ENCODE results near the gene CLEC9A. TPM values are rescaled to one million over a fixed set of nuclear protein-coding genes. Genes with fewer than 3 reads are reported as not detected.

The CLEC9A gene
- total RNA-seq, 8 experiments from 2014 or later, result 0.13 to 0.93 (median 0.39) TPM; not detected in 4

- Histone ChIP-seq H3K27ac (no peak overlapping the region), H3K4me3 (no peak overlapping the region), H3K4me1 (replicated peaks in 1 of 2) (no peaks in the 10 kb centered on the region)
- WGBS, 10 experiments, result 0 to 54% (median 22%) methylated on average over 1 to 3 of the region's 3 CpGs; no CpG with 5 or more reads in 1 of the 10 experiments
- in situ Hi-C loops (cut with MboI; ENCODE audit: low pct_unique_long_range_greater_than_20kb in 2 of 9, low sequenced_read_pairs in 9 of 9, unreplicated experiment in 9 of 9), result no loop called here
- no peak for ATAC-seq (replicated peaks in 6 of 8)
Observed at GRCh38 chr12:10069976-10070375, 39.5 kb downstream of the CLEC9A start.

DNA sequence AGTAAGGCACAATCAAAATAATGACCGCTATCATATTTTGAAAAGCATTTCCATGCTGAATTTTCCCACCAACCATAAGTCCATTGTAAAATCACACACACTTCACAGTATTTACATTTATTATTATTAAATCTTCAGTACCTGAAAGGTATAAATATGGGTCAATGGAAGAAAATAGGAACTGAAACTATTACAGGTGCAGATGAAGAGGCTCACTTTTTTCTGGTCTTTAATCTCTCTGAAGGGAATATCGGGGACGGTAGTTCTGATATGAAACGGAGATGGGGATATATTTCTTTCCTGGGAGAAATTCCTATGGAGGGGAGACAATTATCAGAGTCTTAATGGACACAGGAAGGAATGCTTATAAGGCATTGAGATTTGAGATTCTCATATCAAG lies 39.9 kb downstream of the CLEC9A start:
- ATAC-seq (replicated peaks in 6 of 8), result no peak
- 90 to 100% (median 100%) methylated on average over 1 to 4 of the region's 4 CpGs; no CpG with 5 or more reads in 3 of the 10 experiments for WGBS, 10 experiments

DNA sequence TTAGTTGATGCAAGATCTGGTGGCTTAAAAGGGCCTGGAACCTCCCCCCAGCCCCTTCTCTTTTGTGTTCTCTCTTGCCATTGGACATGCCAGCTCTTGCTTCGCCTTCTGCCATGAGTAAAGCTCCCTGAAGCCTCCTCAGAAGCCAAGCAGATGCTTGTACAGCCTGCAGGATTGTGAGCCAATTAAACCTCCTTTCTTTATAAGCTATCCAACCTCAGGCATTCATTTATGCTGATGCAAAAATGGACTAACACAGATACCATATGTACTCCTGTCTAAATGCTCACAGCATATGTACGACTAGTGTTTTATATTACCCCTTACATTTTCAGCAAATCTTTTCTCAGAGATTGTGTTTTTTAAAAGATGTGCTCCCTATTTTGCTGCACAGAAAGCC lies 41.6 kb downstream of the CLEC9A start:
- Histone ChIP-seq H3K4me1 (replicated peaks in 1 of 2) (no peaks in the 10 kb centered on the region), H3K4me3 (no peak overlapping the region), H3K27ac (no peak overlapping the region)
- in situ Hi-C loops (cut with MboI; ENCODE audit: low pct_unique_long_range_greater_than_20kb in 2 of 9, low sequenced_read_pairs in 9 of 9, unreplicated experiment in 9 of 9), result no loop called here
- 17 to 100% (median 89%) methylated on average over 1 to 2 of the region's 2 CpGs; no CpG with 5 or more reads in 2 of the 10 experiments for WGBS, 10 experiments
- peak in 1 of 8 experiments; percentile 51 for ATAC-seq (replicated peaks in 6 of 8)

More for the DNA sequence above, 39.9 kb downstream of the CLEC9A start:
- Histone ChIP-seq H3K4me1 (replicated peaks in 1 of 2) (no peaks in the 10 kb centered on the region), H3K27ac (no peak overlapping the region), H3K4me3 (no peak overlapping the region)
- in situ Hi-C loops (cut with MboI; ENCODE audit: low pct_unique_long_range_greater_than_20kb in 2 of 9, low sequenced_read_pairs in 9 of 9, unreplicated experiment in 9 of 9), result no loop called here

DNA sequence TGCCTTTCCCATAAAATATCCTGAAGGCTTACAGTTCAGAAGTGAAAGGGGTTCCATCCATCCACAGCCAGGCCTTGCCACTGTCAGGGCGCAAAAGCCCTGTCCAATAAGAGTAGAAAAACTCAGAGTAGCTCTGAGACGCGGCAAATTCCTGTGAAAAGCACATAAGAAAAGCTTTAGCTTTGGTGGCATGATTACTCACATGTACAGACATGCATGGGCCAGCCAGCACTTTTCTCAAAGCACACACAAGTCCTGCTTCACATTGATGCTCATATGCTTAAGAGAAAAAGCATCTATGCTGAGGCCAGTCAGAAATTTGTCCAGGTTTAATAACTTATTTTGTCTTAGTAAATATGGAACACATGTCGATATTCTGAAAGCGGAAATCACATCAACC lies 42.8 kb downstream of the CLEC9A start:
- no peak overlapping the region for H3K4me3 ChIP-seq
- 47 to 100% (median 95%) methylated on average over 1 to 5 of the region's 5 CpGs for WGBS, 10 experiments
- no peak overlapping the region for H3K27ac ChIP-seq
- no peaks in the 10 kb centered on the region for H3K4me1 ChIP-seq (replicated peaks in 1 of 2)
- no peak for ATAC-seq (replicated peaks in 6 of 8)
- in situ Hi-C loops (cut with MboI; ENCODE audit: low pct_unique_long_range_greater_than_20kb in 2 of 9, low sequenced_read_pairs in 9 of 9, unreplicated experiment in 9 of 9), result no loop called here

GRCh38 chr12:10075451-10075850 lies 45.0 kb downstream of the CLEC9A start:
- Histone ChIP-seq H3K4me3 (no peak overlapping the region), H3K4me1 (replicated peaks in 1 of 2) (no peaks in the 10 kb centered on the region), H3K27ac (no peak overlapping the region)
- in situ Hi-C loops (cut with MboI; ENCODE audit: low pct_unique_long_range_greater_than_20kb in 2 of 9, low sequenced_read_pairs in 9 of 9, unreplicated experiment in 9 of 9), result no loop called here
- no peak for ATAC-seq (replicated peaks in 6 of 8)

DNA sequence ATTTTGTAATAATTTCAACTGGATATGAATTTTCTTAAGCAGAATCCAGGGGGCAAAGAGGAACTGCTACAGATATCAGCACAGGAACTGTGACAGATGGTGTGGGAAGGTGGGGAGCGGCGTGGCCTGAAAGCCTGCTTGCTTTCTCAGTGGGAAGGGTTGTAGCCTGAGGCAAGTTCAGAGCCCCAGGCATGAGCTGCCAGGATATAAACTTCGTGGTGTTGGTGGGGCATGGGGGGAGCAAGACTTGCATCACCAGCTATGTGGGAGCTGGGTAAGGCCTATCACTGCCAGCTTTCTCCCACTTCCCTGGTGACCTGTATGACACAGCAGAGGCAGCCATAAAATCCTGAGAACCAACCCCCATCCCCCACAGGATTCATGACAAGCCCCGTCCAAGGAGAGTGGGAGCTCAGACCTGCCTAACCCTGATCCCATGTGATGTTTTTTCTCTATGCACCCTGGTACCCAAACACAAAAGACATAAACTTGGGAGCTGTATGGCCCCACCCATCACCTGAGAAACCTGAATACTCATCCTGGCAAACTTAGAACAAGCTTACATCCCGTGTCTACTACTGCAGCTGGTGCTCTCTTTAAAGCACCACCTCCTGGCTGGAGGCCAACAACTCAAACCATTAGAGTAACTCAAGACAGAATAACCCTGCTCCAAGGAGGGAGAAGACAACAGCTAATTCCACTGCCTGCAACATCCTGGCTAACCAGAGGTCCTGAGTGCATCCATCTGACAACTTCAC lies 51.8 kb downstream of the CLEC9A start:
- in situ Hi-C loops (cut with MboI; ENCODE audit: low pct_unique_long_range_greater_than_20kb in 2 of 9, low sequenced_read_pairs in 9 of 9, unreplicated experiment in 9 of 9), result no loop called here
- H3K27ac ChIP-seq, result no peak overlapping the region
- 40 to 100% (median 70%) methylated on average over 1 to 5 of the region's 5 CpGs; no CpG with 5 or more reads in 3 of the 10 experiments for WGBS, 10 experiments
- no peak for ATAC-seq (replicated peaks in 6 of 8)
- H3K4me3 ChIP-seq, result no peak overlapping the region
- no peaks in the 10 kb centered on the region for H3K4me1 ChIP-seq (replicated peaks in 1 of 2)

DNA sequence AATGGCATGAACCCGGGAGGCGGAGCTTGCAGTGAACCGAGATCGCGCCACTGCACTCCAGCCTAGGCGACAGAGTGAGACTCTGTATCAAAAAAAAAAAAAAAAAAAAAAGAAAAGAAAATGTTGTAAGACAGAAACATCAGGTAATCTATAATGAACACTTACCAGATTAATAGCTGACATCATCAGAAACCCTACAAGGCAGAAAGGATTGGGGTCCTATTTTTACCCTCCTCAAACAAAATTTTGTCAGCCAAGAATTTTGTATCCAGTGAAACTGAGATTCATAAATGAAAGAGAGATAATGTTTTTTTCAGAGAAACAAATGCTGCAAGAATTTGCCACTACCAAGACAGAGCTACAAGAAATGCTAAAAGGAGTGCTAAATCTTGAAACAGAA lies 54.3 kb downstream of the CLEC9A start:
- in situ Hi-C loops (cut with MboI; ENCODE audit: low pct_unique_long_range_greater_than_20kb in 2 of 9, low sequenced_read_pairs in 9 of 9, unreplicated experiment in 9 of 9), result no loop called here
- Histone ChIP-seq H3K4me1 (replicated peaks in 1 of 2) (no peaks in the 10 kb centered on the region), H3K4me3 (no peak overlapping the region), H3K27ac (no peak overlapping the region)
- ATAC-seq (replicated peaks in 6 of 8), result no peak
- WGBS, 10 experiments, result 50 to 83% (median 78%) methylated on average over 3 to 6 of the region's 6 CpGs; no CpG with 5 or more reads in 4 of the 10 experiments

GRCh38 chr12:10086387-10086786 lies 55.9 kb downstream of the CLEC9A start:
- Histone ChIP-seq H3K4me1 (replicated peaks in 1 of 2) (no peaks in the 10 kb centered on the region), H3K4me3 (no peak overlapping the region), H3K27ac (no peak overlapping the region)
- WGBS, 10 experiments, result 22 to 94% (median 74%) methylated on average over 1 to 3 of the region's 3 CpGs
- ATAC-seq (replicated peaks in 6 of 8), result no peak
- in situ Hi-C loops (cut with MboI; ENCODE audit: low pct_unique_long_range_greater_than_20kb in 2 of 9, low sequenced_read_pairs in 9 of 9, unreplicated experiment in 9 of 9), result no loop called here

DNA sequence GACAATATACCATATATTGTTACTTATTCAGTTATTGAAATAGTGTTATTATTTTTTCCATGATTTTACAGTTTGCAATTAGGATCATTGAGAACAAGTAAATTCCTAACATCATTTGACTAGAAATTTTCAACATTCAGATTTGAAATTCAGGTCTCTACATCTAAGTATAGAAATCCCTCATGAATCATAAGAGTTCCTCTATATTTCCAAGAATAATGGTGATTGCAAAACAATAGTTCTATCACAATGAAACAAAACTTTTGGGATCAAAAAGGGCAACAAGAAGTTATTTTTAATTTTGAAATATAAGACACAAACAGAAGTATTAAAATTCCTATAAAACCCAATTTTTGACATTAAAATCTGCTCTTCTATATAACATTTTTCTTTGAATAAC lies 57.5 kb downstream of the CLEC9A start:
- H3K27ac ChIP-seq, result no peak overlapping the region
- ATAC-seq (replicated peaks in 6 of 8), result no peak
- no peaks in the 10 kb centered on the region for H3K4me1 ChIP-seq (replicated peaks in 1 of 2)
- no peak overlapping the region for H3K4me3 ChIP-seq
- in situ Hi-C loops (cut with MboI; ENCODE audit: low pct_unique_long_range_greater_than_20kb in 2 of 9, low sequenced_read_pairs in 9 of 9, unreplicated experiment in 9 of 9), result no loop called here

- Histone ChIP-seq H3K4me1 (replicated peaks in 1 of 2) (no peaks in the 10 kb centered on the region), H3K4me3 (no peak overlapping the region), H3K27ac (no peak overlapping the region)
- 34 to 100% (median 71%) methylated on average over 3 to 8 of the region's 8 CpGs for WGBS, 10 experiments
- in situ Hi-C loops (cut with MboI; ENCODE audit: low pct_unique_long_range_greater_than_20kb in 2 of 9, low sequenced_read_pairs in 9 of 9, unreplicated experiment in 9 of 9), result no loop called here
- peak in 2 of 8 experiments; percentile 46 to 54 for ATAC-seq (replicated peaks in 6 of 8)
Observed at GRCh38 chr12:10088955-10089900, 58.7 kb downstream of the CLEC9A start.

DNA sequence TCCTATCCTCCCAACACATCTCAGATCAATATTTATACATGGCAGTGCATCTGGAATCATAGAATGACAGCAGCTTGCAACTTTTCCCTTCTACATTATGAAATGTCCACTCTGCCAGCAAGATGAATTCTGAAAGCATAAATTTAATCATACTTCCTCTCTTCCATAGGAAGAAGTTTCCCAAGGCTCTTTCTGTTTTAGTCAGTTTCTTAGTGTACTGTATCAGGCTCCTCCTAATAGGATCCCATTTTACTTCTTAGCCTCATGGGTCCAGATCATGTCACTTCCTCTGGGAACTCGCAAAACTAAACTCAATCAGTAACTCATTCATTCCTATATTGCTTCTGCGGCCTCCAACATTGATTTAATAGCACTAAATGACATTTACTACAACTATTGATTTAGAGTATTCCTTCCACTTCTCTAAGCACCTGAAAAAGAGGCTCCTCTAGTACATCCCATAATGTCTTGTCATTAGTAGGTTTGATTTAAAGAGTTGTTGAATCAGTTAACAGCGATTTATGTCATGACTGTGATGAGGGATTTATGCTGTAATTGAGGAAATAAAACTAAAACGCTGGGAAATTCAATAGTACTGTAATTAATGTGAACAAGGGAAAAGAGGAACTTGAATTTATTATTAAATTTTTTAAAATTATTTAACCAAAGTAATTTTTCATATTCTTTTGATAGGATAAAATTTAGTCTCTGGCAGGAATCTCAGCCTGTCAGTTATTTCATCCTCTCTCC lies 64.3 kb downstream of the CLEC9A start:
- H3K4me3 ChIP-seq, result no peak overlapping the region
- no peak overlapping the region for H3K27ac ChIP-seq
- no peaks in the 10 kb centered on the region for H3K4me1 ChIP-seq (replicated peaks in 1 of 2)
- no peak for ATAC-seq (replicated peaks in 6 of 8)
- 43 to 100% (median 88%) methylated on average over 1 to 4 of the region's 4 CpGs for WGBS, 10 experiments
- in situ Hi-C loops (cut with MboI; ENCODE audit: low pct_unique_long_range_greater_than_20kb in 2 of 9, low sequenced_read_pairs in 9 of 9, unreplicated experiment in 9 of 9), result no loop called here

GRCh38 chr12:10095971-10096370 lies 65.5 kb downstream of the CLEC9A start:
- WGBS, 10 experiments, result 36 to 100% (median 92%) methylated on average over 1 to 3 of the region's 3 CpGs; no CpG with 5 or more reads in 1 of the 10 experiments
- Histone ChIP-seq H3K27ac (no peak overlapping the region), H3K4me1 (replicated peaks in 1 of 2) (no peaks in the 10 kb centered on the region), H3K4me3 (no peak overlapping the region)
- no peak for ATAC-seq (replicated peaks in 6 of 8)
- in situ Hi-C loops (cut with MboI; ENCODE audit: low pct_unique_long_range_greater_than_20kb in 2 of 9, low sequenced_read_pairs in 9 of 9, unreplicated experiment in 9 of 9), result no loop called here

DNA sequence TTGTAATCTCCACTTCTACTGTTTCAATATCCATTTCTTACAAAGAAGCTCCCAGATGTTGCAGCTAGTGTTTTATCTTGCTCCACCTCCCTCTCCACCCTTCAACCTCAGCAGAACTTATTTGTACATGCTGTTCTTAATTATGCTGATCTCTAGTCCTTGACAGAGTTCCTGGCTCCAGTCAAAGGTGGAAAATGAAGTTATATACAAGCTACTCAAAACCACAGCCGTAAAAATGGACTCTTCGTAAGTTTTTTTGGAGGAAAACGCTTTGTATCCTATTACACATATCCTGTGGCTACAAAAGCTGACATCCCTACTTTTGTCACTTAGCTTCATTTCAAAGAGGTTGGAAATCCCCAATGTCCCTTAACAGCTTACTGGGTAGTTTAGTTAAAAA lies 67.0 kb downstream of the CLEC9A start:
- H3K4me3 ChIP-seq, result no peak overlapping the region
- in situ Hi-C loops (cut with MboI; ENCODE audit: low pct_unique_long_range_greater_than_20kb in 2 of 9, low sequenced_read_pairs in 9 of 9, unreplicated experiment in 9 of 9), result no loop called here
- ATAC-seq (replicated peaks in 6 of 8), result peak in 2 of 8 experiments; percentile 34 to 38
- 0 to 93% (median 49%) methylated on average over 1 to 3 of the region's 3 CpGs for WGBS, 10 experiments
- H3K4me1 ChIP-seq (replicated peaks in 1 of 2), result no peaks in the 10 kb centered on the region
- H3K27ac ChIP-seq, result no peak overlapping the region

All from motor neuron (in vitro differentiated cells).